Osteoblast (primary cell): ENCODE results near the gene SORCS3. TPM values are rescaled to one million over a fixed set of nuclear protein-coding genes. Genes with fewer than 3 reads are reported as not detected.

ENCODE experiments used
- DNase-seq: peaks from one replicate; pipeline ENCODE4 v3.0.0; 2011; ENCODE audit warnings: low spot score, mixed read lengths; ENCODE audit not compliant: insufficient read length; ENCODE audit errors: missing footprints
- H2AFZ ChIP-seq: 2 replicates; pipeline ENCODE4 v1.6.0; 2011; ENCODE audit warnings: mild to moderate bottlenecking, low read length
- H3K27ac ChIP-seq: 2 replicates; pipeline ENCODE4 v1.5.1; 2011; ENCODE audit warnings: mild to moderate bottlenecking, low read depth, low read length, moderate library complexity
- H3K27me3 ChIP-seq: 2 replicates; pipeline ENCODE4 v1.6.0; 2012; ENCODE audit warnings: mild to moderate bottlenecking, control low read depth, inconsistent platforms, low read length, moderate library complexity; ENCODE audit not compliant: insufficient read depth
- H3K36me3 ChIP-seq: 2 replicates; pipeline ENCODE4 v1.5.1; 2011; ENCODE audit warnings: mild to moderate bottlenecking, low read length, control low read depth, moderate library complexity; ENCODE audit not compliant: insufficient read depth
- H3K4me1 ChIP-seq: 2 replicates; pipeline ENCODE4 v1.5.1; 2011; ENCODE audit warnings: mild to moderate bottlenecking, low read length, control low read depth, moderate library complexity; ENCODE audit not compliant: insufficient read depth
- H3K4me2 ChIP-seq: 2 replicates; pipeline ENCODE4 v1.6.0; 2011; ENCODE audit warnings: mild to moderate bottlenecking, low read length; ENCODE audit not compliant: insufficient read depth
- H3K4me3 ChIP-seq: fragments of 200-600 bp; sonication (generic); 3 replicates; pipeline ENCODE4 v1.5.1; 2012; ENCODE audit warnings: mild to moderate bottlenecking, low read length, inconsistent platforms; ENCODE audit not compliant: insufficient read depth
- H3K79me2 ChIP-seq: 2 replicates; pipeline ENCODE4 v1.6.0; 2012; ENCODE audit warnings: mild to moderate bottlenecking, low read length, control low read depth, inconsistent platforms; ENCODE audit not compliant: insufficient read depth
- H3K9me3 ChIP-seq: 2 replicates; pipeline ENCODE4 v1.5.1; 2011; ENCODE audit warnings: low read depth, low read length, control low read depth
- H4K20me1 ChIP-seq: 2 replicates; pipeline ENCODE4 v1.6.0; 2012; ENCODE audit warnings: mild to moderate bottlenecking, low read length, control low read depth; ENCODE audit not compliant: insufficient read depth
- total RNA-seq: library from RNA; depleted of rRNA; stranded (reverse); fragments of >200 nt; gene quantifications from 2 replicates; pipeline ENCODE4 v1.2.3, GENCODE V29; 2012
- TF ChIP-seq, protein P1 (sequence below): IDR thresholded peaks from 2 replicates; pipeline ENCODE4 v1.5.1; 2011; ENCODE audit warnings: mild to moderate bottlenecking, low read depth, low read length, moderate library complexity; ENCODE audit errors: extremely low read depth

The SORCS3 gene
- total RNA-seq, 1 donor = not detected

DNA sequence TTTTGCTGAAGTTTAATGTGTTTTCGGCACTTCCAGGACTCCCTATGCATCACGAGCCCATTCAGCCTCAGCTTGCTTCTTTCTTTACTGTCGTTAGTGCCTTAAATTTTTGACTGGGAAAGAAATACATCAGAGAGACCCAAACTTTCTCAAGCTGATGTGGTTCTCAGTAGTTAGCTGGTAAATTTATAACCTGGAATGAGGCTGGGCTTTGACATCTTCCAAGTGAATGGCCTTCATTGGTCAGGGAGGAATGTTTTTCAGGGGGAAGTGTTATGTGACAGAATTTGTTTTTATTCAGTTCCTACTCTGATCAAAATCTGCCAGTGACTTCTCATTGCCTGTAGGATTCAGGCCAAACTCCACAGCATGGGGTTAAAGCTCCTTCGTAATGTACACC, 296.9 kb downstream of the SORCS3 start:
- Histone ChIP-seq H3K36me3 (no peaks in the 10 kb centered on the region), H4K20me1 (no peaks in the 10 kb centered on the region), H3K79me2 (no peaks in the 10 kb centered on the region), H3K4me1 (peaks cover 4% of the 10 kb centered on the region), H3K4me3 (no peak overlapping the region), H3K9me3 (no peaks in the 10 kb centered on the region), H3K27me3 (no peaks in the 10 kb centered on the region), H3K27ac (no peak overlapping the region), H2AFZ (no peak overlapping the region), H3K4me2 (no peak overlapping the region)
- TF ChIP-seq, protein P1, sequence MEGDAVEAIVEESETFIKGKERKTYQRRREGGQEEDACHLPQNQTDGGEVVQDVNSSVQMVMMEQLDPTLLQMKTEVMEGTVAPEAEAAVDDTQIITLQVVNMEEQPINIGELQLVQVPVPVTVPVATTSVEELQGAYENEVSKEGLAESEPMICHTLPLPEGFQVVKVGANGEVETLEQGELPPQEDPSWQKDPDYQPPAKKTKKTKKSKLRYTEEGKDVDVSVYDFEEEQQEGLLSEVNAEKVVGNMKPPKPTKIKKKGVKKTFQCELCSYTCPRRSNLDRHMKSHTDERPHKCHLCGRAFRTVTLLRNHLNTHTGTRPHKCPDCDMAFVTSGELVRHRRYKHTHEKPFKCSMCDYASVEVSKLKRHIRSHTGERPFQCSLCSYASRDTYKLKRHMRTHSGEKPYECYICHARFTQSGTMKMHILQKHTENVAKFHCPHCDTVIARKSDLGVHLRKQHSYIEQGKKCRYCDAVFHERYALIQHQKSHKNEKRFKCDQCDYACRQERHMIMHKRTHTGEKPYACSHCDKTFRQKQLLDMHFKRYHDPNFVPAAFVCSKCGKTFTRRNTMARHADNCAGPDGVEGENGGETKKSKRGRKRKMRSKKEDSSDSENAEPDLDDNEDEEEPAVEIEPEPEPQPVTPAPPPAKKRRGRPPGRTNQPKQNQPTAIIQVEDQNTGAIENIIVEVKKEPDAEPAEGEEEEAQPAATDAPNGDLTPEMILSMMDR = no peak
- no peak for DNase-seq

GRCh38 chr10:104941662-104942061, 300.6 kb downstream of the SORCS3 start:
- no peaks in the 10 kb centered on the region for H3K36me3 ChIP-seq
- no peak overlapping the region for H2AFZ ChIP-seq
- H3K9me3 ChIP-seq = no peaks in the 10 kb centered on the region
- no peak for DNase-seq
- no peak overlapping the region for H3K4me3 ChIP-seq
- H3K4me2 ChIP-seq = no peak overlapping the region
- H3K4me1 ChIP-seq = peaks cover 4% of the 10 kb centered on the region
- no peaks in the 10 kb centered on the region for H3K79me2 ChIP-seq
- no peaks in the 10 kb centered on the region for H4K20me1 ChIP-seq
- H3K27me3 ChIP-seq = no peaks in the 10 kb centered on the region
- no peak overlapping the region for H3K27ac ChIP-seq
- TF ChIP-seq, protein P1 = no peak

DNA sequence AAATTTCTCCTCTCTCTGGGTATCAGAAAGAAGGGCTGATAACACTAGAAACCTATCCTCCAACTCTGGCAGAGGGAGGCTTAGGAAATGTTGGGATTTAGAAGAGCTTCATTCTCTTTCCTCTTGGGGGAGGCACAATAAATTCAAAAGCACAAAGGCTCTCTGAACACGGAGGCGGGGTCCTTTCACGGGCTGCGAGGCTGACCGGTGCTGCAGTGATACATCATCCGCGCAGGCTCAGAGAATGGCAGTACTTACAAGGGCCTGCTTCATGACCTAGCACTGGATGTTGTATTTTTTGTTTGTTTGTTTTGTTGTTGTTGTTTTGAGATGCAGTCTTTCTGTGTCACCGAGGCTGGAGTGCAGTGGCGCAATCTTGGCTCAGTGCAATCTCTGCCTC, 306.2 kb downstream of the SORCS3 start:
- Histone ChIP-seq H4K20me1 (no peaks in the 10 kb centered on the region), H2AFZ (no peak overlapping the region), H3K4me1 (no peaks in the 10 kb centered on the region), H3K4me3 (no peak overlapping the region), H3K36me3 (no peaks in the 10 kb centered on the region), H3K9me3 (no peaks in the 10 kb centered on the region), H3K4me2 (no peak overlapping the region), H3K27ac (no peak overlapping the region), H3K79me2 (no peaks in the 10 kb centered on the region), H3K27me3 (no peaks in the 10 kb centered on the region)
- TF ChIP-seq, protein P1 = no peak
- DNase-seq = no peak

DNA sequence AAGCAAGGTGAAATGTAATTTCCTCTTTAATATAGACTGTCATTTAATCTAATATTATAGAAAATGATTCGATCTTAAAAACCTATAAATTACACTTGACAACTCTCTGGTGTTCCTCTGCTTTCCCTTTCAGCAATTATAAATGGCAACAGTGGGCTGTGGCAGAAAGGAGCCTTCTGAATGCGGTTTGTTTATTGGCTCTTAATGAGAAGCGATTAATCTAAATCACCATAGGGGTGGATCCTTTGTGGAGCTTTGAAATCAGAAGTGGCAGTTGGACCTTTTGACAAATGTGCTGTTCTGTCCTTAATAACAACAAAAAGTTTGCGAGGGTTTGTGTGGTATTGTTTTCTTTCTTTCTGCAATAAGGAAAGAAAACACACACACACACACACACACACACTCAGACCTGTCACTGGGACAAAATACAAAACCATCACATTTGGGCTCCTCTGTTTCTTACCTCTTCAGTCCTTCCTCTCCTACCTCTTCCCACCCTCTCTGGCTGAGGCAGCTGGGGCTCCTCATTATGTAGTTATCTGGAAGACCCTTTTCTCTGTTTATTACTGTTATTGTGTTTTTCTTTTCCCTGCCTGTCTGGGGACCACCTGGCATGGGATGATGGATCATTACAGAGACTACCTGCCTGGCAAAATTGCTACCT, 316.2 kb downstream of the SORCS3 start:
- H3K79me2 ChIP-seq = no peaks in the 10 kb centered on the region
- TF ChIP-seq, protein P1 = no peak
- no peaks in the 10 kb centered on the region for H3K36me3 ChIP-seq

More for the DNA sequence above, 316.2 kb downstream of the SORCS3 start:
- no peak overlapping the region for H3K27ac ChIP-seq
- no peaks in the 10 kb centered on the region for H3K4me1 ChIP-seq
- no peak overlapping the region for H2AFZ ChIP-seq
- H3K27me3 ChIP-seq = no peaks in the 10 kb centered on the region
- H3K9me3 ChIP-seq = no peaks in the 10 kb centered on the region
- no peak overlapping the region for H3K4me2 ChIP-seq
- H4K20me1 ChIP-seq = no peaks in the 10 kb centered on the region
- no peak for DNase-seq
- H3K4me3 ChIP-seq = no peak overlapping the region
